ENCODE data around the gene FATE1. TPM values are rescaled to one million over a fixed set of nuclear protein-coding genes. Genes with fewer than 3 reads are reported as not detected.

The FATE1 gene
- total and polyA plus RNA-seq, 2 of the 13 experiments (the other 11 are each of a cell fraction or from before 2014, with no cell fraction given) = not detected

DNA sequence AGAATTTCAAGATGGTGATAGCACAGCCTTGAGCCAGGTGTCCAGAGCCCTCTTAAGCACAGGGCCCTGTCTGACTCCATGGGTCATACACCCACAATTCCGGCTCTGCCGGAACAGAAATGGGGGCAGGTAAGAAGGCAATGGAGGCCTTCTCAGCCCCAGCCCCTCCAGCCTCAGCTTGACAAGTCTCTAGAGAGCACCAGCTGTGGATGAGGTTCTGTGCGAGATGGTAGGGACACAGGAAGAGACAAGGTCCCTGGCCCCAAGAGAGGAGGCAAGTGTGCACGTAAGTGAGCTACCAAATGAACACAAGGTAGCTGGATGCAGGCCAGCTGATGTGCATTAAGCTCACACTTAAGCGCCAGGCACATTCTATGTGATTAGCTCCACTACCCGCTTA is 23.0 kb upstream of the FATE1 start (continued):
- TF ChIP-seq, protein P1, sequence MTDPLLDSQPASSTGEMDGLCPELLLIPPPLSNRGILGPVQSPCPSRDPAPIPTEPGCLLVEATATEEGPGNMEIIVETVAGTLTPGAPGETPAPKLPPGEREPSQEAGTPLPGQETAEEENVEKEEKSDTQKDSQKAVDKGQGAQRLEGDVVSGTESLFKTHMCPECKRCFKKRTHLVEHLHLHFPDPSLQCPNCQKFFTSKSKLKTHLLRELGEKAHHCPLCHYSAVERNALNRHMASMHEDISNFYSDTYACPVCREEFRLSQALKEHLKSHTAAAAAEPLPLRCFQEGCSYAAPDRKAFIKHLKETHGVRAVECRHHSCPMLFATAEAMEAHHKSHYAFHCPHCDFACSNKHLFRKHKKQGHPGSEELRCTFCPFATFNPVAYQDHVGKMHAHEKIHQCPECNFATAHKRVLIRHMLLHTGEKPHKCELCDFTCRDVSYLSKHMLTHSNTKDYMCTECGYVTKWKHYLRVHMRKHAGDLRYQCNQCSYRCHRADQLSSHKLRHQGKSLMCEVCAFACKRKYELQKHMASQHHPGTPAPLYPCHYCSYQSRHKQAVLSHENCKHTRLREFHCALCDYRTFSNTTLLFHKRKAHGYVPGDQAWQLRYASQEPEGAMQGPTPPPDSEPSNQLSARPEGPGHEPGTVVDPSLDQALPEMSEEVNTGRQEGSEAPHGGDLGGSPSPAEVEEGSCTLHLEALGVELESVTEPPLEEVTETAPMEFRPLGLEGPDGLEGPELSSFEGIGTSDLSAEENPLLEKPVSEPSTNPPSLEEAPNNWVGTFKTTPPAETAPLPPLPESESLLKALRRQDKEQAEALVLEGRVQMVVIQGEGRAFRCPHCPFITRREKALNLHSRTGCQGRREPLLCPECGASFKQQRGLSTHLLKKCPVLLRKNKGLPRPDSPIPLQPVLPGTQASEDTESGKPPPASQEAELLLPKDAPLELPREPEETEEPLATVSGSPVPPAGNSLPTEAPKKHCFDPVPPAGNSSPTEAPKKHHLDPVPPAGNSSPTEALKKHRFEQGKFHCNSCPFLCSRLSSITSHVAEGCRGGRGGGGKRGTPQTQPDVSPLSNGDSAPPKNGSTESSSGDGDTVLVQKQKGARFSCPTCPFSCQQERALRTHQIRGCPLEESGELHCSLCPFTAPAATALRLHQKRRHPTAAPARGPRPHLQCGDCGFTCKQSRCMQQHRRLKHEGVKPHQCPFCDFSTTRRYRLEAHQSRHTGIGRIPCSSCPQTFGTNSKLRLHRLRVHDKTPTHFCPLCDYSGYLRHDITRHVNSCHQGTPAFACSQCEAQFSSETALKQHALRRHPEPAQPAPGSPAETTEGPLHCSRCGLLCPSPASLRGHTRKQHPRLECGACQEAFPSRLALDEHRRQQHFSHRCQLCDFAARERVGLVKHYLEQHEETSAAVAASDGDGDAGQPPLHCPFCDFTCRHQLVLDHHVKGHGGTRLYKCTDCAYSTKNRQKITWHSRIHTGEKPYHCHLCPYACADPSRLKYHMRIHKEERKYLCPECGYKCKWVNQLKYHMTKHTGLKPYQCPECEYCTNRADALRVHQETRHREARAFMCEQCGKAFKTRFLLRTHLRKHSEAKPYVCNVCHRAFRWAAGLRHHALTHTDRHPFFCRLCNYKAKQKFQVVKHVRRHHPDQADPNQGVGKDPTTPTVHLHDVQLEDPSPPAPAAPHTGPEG (CRISPR knock-in tag; IDR thresholded peaks at IDR 0.05) = no peak
- TF ChIP-seq ZNF83 (CRISPR knock-in tag; IDR thresholded peaks at IDR 0.05; ENCODE audit: borderline replicate concordance) (no peak), ZNF124 (CRISPR knock-in tag; IDR thresholded peaks at IDR 0.05) (no peak)

DNA sequence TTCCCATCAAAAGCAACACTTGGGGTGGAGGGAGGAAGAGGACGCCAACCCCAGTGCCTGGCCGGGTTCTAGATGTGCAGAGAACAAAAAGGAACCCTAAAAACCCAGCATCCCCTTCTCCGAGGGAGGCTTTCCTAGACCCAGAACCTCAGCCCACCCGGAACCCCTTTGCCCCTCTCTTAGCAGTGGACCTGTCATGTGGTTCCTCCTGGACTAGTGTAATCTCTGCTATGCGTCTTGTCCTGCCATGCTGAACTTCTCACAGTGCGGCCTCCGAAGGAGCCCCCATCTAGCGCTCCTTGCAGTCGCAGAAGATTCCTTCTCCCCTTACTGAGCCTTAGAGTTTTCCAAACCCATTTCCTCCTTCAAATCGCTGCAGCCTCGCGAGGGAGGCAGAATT is 21.7 kb upstream of the FATE1 start:
- H3K4me1 ChIP-seq (ENCODE audit: insufficient read depth, low read length) = no peaks in the 10 kb centered on the region
- no peaks in the 10 kb centered on the region for H3K79me2 ChIP-seq (ENCODE audit: insufficient read depth, low read length)
- no peaks in the 10 kb centered on the region for H3K9me3 ChIP-seq (ENCODE audit: low read length)
- H3K27me3 ChIP-seq (ENCODE audit: control insufficient read depth in 1 of 2, insufficient read depth in 2 of 2, low read length in 2 of 2) = no peaks in the 10 kb centered on the region
- POLR2A ChIA-PET = no interaction called here
- DNase-seq (ENCODE audit: low spot score) (no peak), ATAC-seq (no peak), FAIRE-seq (no peak)
- in situ Hi-C loops (cut with HindIII; ENCODE audit: extremely low pct_ligation_motif_present, low pct_unique_long_range_greater_than_20kb) = loop anchor here (25.0 kb wide), 1 partner anchor 182 kb away; no protein-coding TSS in a partner anchor
- no TSS peak for BruUV-seq (replicated peaks)
- no peak overlapping the region for H3K27ac ChIP-seq (ENCODE audit: extremely low read length, insufficient read depth, low read length)
- H3K36me3 ChIP-seq (replicated peaks in 1 of 2; ENCODE audit: control insufficient read depth in 1 of 2, insufficient read depth in 2 of 2, low read length in 2 of 2) = no peaks in the 10 kb centered on the region
- no peak overlapping the region for H3K4me2 ChIP-seq (ENCODE audit: low read depth, low read length)
- intact Hi-C loops (cut with micrococcal nuclease; ENCODE audit: unreplicated experiment) = no loop called here
- 64% methylated on average over 7 of the region's 12 CpGs for WGBS (ENCODE audit: low lambda C conversion rate)
- H3K9ac ChIP-seq (ENCODE audit: insufficient read depth, low read depth, low read length) = no peak overlapping the region
- no peak overlapping the region for H3K4me3 ChIP-seq (replicated peaks in 1 of 3; ENCODE audit: insufficient read depth in 1 of 3, low read depth in 2 of 3, low read length in 3 of 3)
- no peaks in the 10 kb centered on the region for H4K20me1 ChIP-seq (ENCODE audit: insufficient read depth, low read length)
- H2AFZ ChIP-seq (ENCODE audit: low read length) = no peak overlapping the region
- CTCF ChIA-PET (ENCODE audit: low intra/inter-chr PET ratio, low total read pairs) = no interaction called here
- TF ChIP-seq NFRKB (IDR thresholded peaks at IDR 0.05) = no peak
- no peak for TF ChIP-seq FOXO1 (CRISPR knock-in tag; IDR thresholded peaks at IDR 0.05)
- TF ChIP-seq ZNF598 (CRISPR knock-in tag; IDR thresholded peaks at IDR 0.05; ENCODE audit: borderline replicate concordance) = no peak
- no peak for TF ChIP-seq SKI (IDR thresholded peaks at IDR 0.05; ENCODE audit: partially characterized antibody)
- no peak for TF ChIP-seq AHDC1 (CRISPR knock-in tag; IDR thresholded peaks at IDR 0.05; ENCODE audit: borderline replicate concordance)
- no peak for TF ChIP-seq PCBP1 (IDR thresholded peaks at IDR 0.05; ENCODE audit: borderline replicate concordance, low read depth, low read length)
- TF ChIP-seq ZNF513 (CRISPR knock-in tag; conservative IDR thresholded peaks at IDR 0.05) = no peak
